ENCODE results near the gene PEG3.

The PEG3 gene

DNA sequence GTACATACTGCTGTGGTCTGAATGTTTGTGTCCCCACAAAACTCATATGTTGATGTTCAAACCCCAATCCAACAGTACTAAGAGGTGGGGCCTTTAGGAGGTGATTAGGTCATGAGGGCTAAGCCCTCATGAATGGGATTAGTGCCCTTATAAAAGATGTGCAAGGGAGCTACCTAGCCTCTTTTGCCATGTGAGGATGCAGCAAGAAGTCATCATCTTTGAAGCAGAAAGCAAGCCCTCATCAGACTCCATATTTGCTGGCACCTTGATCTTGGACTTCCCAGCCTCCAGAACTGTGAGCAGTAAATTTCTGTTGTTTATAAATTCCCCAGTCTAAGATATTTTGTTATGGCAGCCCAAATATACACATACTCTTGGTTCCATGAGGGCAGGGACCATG is 33.9 kb downstream of the PEG3 start:
- no peak for FAIRE-seq

Data from G401.6 (cell line).